ENCODE results near the gene IRAK4. TPM values are rescaled to one million over a fixed set of nuclear protein-coding genes. Genes with fewer than 3 reads are reported as not detected.
A peak's percentile ranks its signal among the peaks of the same experiment; 100 is the strongest.

The IRAK4 gene
- polyA plus RNA-seq, 3 donors: 10.0 to 12.4 (median 10.7) TPM

- no peak overlapping the region for H3K27ac ChIP-seq (ENCODE audit: low read depth, low read length)
Observed at GRCh38 chr12:43762596-43762995, 3.8 kb downstream of the IRAK4 start.

- H3K27ac ChIP-seq (ENCODE audit: low read depth, low read length): no peak overlapping the region
Observed at GRCh38 chr12:43763769-43764168, 5.0 kb downstream of the IRAK4 start.

DNA sequence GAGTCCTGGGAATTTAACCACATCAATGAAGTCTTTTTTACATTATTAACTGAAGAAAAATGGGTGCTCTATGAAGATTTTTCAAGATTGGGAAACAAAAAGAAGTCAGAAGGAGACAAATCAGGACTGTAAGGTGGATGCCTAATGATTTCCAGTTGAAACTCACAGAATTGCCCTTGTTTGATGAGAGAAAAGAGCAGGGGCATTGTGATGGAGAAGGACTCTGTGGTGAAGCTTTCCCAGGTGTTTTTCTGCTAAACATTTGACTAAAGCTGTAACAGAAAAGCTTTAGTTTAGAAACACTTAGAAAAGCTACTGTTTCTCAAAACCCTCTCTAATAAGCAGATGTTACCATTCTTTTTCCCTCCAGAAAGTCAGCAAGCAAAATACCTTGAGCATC is 5.8 kb downstream of the IRAK4 start:
- H3K27ac ChIP-seq (ENCODE audit: low read depth, low read length): no peak overlapping the region

GRCh38 chr12:43766291-43766690 is 7.5 kb downstream of the IRAK4 start:
- H3K27ac ChIP-seq (ENCODE audit: low read depth, low read length): no peak overlapping the region

DNA sequence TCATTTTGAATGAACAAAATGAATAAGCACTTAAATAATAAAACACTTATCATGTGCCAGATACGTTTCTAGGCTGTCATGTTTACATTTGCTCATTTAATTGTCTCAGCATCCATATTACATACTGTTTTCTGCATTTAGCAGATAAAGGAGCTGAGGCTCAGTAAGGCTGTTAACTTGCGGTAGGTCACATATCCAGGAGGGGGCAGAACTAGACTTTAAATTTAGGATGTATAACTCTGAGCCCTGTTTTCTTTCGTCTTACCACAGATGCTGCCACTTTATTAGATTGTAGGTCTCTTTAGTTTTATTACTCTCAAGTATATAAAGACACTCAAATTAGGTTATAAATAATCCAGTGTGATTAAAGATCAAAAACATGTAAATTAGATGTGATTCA is 17.7 kb downstream of the IRAK4 start:
- no peak overlapping the region for H3K27ac ChIP-seq (ENCODE audit: low read depth, low read length)
- 67 to 70% (median 68%) methylated on average over 3 of the region's 3 CpGs for WGBS, 3 donors

- H3K27ac ChIP-seq (ENCODE audit: low read depth, low read length): no peak overlapping the region
Observed at GRCh38 chr12:43786899-43787693, 28.3 kb downstream of the IRAK4 start.

DNA sequence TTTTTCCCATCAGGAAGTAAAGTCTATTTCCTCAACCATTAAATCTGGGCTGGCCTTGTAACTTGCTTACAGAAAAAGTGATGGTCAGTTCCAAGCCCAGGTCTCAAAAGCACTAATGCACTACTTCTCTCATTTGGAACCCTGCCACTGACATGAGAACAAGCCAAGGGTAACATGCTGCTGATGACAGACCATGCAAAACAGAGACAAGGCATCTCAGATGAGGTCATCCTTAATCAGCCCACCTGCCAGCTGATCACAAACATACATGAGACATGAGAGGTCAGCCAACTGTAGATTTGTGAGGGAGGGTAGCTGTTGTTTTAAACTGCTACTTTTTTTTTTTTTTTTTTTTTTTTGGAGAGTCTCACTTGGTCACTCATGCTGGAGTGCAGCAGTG is 31.2 kb downstream of the IRAK4 start:
- no peak overlapping the region for H3K27ac ChIP-seq (ENCODE audit: low read depth, low read length)

- H3K27ac ChIP-seq (ENCODE audit: low read depth, low read length): no peak overlapping the region
- WGBS, 3 donors: 46 to 72% (median 71%) methylated on average over 2 of the region's 2 CpGs
Observed at GRCh38 chr12:43795716-43796280, 37.0 kb downstream of the IRAK4 start.

- WGBS, 3 donors: 90 to 92% (median 91%) methylated on average over 4 of the region's 4 CpGs
- no peak overlapping the region for H3K27ac ChIP-seq (ENCODE audit: low read depth, low read length)
Observed at GRCh38 chr12:43797561-43798217, 38.9 kb downstream of the IRAK4 start.

DNA sequence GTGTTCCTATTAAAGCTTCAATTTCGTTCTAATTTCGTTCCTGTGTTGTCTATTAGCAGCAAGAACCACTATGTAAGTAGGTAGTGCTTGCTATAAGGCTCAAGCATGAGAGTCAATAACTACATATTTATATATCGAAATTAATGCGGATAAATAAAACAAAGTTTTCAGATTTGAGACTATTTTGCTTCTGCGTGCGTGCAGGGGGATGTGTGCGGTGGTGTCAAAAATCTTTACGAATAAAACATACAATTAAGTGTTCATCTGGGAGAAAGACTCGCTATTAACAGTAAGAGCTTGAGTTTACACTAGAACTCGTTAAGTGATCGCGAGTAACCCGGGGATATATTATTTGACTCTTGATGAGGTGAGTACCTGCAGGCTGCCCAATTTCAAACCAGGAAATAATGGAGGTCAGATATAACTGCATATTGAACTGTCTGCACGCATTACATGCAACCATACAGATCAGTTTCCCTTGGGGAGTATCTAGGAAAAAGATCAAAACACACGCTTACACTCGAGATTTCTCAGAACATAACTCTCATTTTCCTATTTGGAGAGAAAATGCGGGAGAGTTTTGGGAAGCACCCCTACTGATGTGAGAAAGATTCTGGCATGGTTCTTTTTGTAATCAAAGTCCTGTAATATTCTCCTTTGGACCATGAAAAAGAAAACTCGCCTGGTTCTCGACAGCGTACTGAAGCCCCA is 46.6 kb downstream of the IRAK4 start:
- no peak overlapping the region for H3K27ac ChIP-seq (ENCODE audit: low read depth, low read length)
- 5 to 12% (median 8%) methylated on average over 20 of the region's 20 CpGs for WGBS, 3 donors

GRCh38 chr12:43805860-43806736 is 47.3 kb downstream of the IRAK4 start, which contains the start of gene TWF1:
Gene TWF1 (minus strand): TSS chr12:43806317. CDS start chr12:43806245, 72 bp downstream.
- H3K27ac ChIP-seq (ENCODE audit: low read depth, low read length): peak within 1 kb of the TSS; percentile 95
- 0 to 1% (median 0%) methylated on average over 69 to 89 of the region's 89 CpGs for WGBS, 3 donors

DNA sequence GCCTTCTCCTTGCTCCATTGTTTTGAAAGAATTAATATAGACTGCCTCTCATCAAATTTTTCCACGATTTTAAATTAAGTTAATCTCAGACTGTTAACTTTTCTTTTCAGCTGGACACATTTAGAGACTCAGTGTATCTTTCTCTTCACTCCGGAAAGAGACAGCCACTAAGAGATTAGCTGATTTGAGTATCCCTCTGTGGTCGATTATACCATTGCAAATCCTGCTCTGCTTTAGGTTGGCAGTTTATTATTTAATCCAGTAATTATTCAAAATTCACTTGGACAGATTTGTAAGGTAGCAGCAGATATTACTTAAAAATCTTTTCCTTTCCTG is 48.0 kb downstream of the IRAK4 start:
- 2 to 8% (median 3%) methylated on average over 3 of the region's 3 CpGs for WGBS, 3 donors
- peak overlapping the region; percentile 95 for H3K27ac ChIP-seq (ENCODE audit: low read depth, low read length)

GRCh38 chr12:43807386-43807785 is 48.6 kb downstream of the IRAK4 start:
- no peak overlapping the region for H3K27ac ChIP-seq (ENCODE audit: low read depth, low read length)
- 52 to 92% (median 68%) methylated on average over 3 of the region's 3 CpGs for WGBS, 3 donors

DNA sequence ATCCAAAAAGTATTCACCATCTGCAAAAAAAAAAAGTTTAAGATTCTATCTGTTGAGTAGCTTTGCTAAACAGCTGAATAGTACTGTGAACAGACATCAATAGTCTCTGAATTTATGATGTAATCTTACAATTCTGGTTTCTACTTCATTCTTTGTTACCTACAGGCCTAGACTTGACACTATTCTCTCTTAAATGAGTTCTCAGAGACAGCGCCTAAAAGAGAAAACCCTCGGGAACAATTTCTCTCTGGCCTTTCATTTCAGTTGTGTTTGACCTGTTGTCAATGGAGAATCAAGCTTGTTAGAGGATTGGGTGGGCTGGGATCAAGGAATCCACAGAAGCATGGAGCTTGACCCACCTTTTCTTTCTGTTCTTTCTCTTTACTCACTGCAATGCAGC is 53.3 kb downstream of the IRAK4 start:
- WGBS, 3 donors: 88 to 89% (median 89%) methylated on average over 2 of the region's 2 CpGs
- H3K27ac ChIP-seq (ENCODE audit: low read depth, low read length): no peak overlapping the region

- 89 to 93% (median 91%) methylated on average over 4 of the region's 4 CpGs for WGBS, 3 donors
- H3K27ac ChIP-seq (ENCODE audit: low read depth, low read length): no peak overlapping the region
Observed at GRCh38 chr12:43812926-43813325, 54.2 kb downstream of the IRAK4 start.

- H3K27ac ChIP-seq (ENCODE audit: low read depth, low read length): no peak overlapping the region
- 61 to 77% (median 72%) methylated on average over 3 of the region's 3 CpGs for WGBS, 3 donors
Observed at GRCh38 chr12:43815416-43815815, 56.7 kb downstream of the IRAK4 start.

GRCh38 chr12:43816168-43816567 is 57.4 kb downstream of the IRAK4 start:
- 74 to 88% (median 82%) methylated on average over 3 of the region's 3 CpGs for WGBS, 3 donors
- H3K27ac ChIP-seq (ENCODE audit: low read depth, low read length): no peak overlapping the region

DNA sequence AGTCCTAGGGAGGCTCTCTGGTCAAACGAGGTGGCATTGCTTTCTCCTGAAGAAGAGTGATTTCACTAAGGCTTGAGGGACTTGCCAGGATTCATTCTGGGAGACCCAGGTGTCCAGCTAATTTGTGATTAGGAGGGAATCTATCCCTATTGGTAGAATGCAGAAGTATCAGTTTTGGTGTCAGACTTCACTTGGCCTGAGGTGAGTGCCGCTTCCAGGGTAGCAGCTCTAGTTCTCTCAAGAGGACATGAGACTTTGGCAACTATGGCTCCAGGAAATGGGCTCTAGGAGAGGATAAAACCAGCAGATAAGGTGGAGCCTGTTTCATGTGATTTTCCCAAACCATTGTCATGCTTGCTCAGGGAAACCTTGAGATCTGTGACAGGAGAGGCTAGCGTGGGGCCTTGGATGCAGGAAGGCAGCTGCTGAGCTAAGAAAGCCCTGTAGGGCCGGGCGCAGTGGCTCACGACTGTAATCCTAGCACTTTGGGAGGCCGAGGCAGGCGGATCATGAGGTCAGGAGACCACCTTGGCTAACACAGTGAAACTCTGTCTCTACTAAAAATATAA is 65.5 kb downstream of the IRAK4 start:
- WGBS, 3 donors: 90 to 91% (median 90%) methylated on average over 8 of the region's 8 CpGs

More for the DNA sequence above, 65.5 kb downstream of the IRAK4 start:
- H3K27ac ChIP-seq (ENCODE audit: low read depth, low read length): no peak overlapping the region

Measured in adipose tissue (tissue), 3 donors.